B cell (primary cell): Measurements from ENCODE around the gene HNRNPLL.
"Not testable (repeated sequence)": the region's sequence is repeated elsewhere in the genome, so short reads cannot be mapped to it uniquely, and the experiment has no call there.

Source experiments
- CTCF ChIP-seq: fragments of 200-600 bp; IDR thresholded peaks from one replicate; pipeline ENCODE4 v1.8.0; 2022; ENCODE audit warnings: antibody characterized with exemption, mild to moderate bottlenecking
- EZH2 ChIP-seq: IDR thresholded peaks from 2 replicates; pipeline ENCODE4 v1.6.1; 2012; ENCODE audit warnings: borderline replicate concordance, low read depth, mild to moderate bottlenecking, moderate library complexity, low read length; ENCODE audit not compliant: insufficient read depth, poor library complexity, severe bottlenecking

- TF ChIP-seq CTCF, EZH2: not testable (repeated sequence)
These were observed 39.8 kb upstream of the HNRNPLL start for GRCh38 chr2:38642373-38643017.
